GM10266 (cell line): ENCODE measurements around the gene TRIM5.
"Not testable (repeated sequence)": the region's sequence is repeated elsewhere in the genome, so short reads cannot be mapped to it uniquely, and the experiment has no call there.

Experiments used
- DNase-seq: peaks from one replicate; pipeline ENCODE4 v3.0.0; 2012; ENCODE audit errors: extremely low spot score
- CTCF ChIP-seq: IDR thresholded peaks from 2 replicates; pipeline ENCODE4 v1.5.1; 2012; ENCODE audit warnings: mild to moderate bottlenecking, low read depth; ENCODE audit not compliant: control insufficient read depth, insufficient read depth; ENCODE audit errors: missing control alignments

Gene TRIM5

GRCh38 chr11:5684646-5685362 lies at the start of gene TRIM5:
TSS of gene TRIM5 (minus strand) at chr11:5685074. CDS start at chr11:5680177, 4,897 bp downstream.
- TF ChIP-seq CTCF = peak; percentile 81
- DNase-seq = peak; percentile 89

DNA sequence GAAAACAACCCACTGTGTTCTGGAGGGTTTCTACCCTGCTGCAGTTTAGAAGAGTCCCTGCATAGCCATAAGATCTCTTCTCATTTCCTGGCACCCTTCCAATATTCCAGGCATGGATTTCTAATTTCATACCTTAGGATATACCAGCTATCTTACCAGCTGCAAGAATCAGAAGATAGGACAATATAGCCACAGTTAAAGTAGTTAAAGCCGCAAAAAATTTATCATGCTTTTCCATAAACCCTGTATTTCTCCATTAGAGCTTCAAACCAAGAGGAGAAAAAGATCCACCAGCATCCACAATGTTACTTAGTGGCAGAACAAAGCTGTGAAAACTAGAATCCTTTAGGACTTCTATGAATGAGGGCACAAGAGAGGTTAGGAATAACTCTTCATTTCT lies 42.8 kb upstream of the TRIM5 start:
- no peak for TF ChIP-seq CTCF
- DNase-seq = no peak

DNA sequence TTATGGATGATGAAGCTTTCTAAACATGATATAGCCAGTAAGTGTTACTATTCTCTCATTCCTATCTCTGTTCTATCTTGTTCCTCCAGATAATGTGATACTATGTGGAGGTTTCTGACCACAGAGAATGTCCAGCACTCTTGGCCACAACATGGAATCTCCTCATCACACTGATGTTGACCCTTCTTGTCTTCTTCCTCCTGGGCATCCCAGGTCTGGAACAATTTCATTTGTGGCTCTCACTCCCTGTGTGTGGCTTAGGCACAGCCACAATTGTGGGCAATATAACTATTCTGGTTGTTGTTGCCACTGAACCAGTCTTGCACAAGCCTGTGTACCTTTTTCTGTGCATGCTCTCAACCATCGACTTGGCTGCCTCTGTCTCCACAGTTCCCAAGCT lies 41.5 kb upstream of the TRIM5 start:
- DNase-seq = no peak
- TF ChIP-seq CTCF = no peak

GRCh38 chr11:5722622-5723021 lies 37.7 kb upstream of the TRIM5 start:
- no peak for DNase-seq
- no peak for TF ChIP-seq CTCF

GRCh38 chr11:5719703-5720495 lies 35.0 kb upstream of the TRIM5 start:
- TF ChIP-seq CTCF = no peak

DNA sequence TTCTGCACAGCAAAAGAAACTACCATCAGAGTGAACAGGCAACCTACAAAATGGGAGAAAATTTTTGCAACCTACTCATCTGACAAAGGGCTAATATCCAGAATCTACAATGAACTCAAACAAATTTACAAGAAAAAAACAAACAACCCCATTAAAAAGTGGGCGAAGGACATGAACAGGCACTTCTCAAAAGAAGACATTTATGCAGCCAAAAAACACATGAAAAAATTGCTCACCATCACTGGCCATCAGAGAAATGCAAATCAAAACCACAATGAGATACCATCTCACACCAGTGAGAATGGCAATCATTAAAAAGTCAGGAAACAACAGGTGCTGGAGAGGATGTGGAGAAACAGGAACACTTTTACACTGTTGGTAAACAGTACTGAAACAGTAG lies 31.6 kb upstream of the TRIM5 start:
- DNase-seq = not testable (repeated sequence)

More at GRCh38 chr11:5719703-5720495, 35.0 kb upstream of the TRIM5 start:
- DNase-seq = no peak

GRCh38 chr11:5713695-5714094 lies 28.8 kb upstream of the TRIM5 start:
- DNase-seq = no peak
- no peak for TF ChIP-seq CTCF

DNA sequence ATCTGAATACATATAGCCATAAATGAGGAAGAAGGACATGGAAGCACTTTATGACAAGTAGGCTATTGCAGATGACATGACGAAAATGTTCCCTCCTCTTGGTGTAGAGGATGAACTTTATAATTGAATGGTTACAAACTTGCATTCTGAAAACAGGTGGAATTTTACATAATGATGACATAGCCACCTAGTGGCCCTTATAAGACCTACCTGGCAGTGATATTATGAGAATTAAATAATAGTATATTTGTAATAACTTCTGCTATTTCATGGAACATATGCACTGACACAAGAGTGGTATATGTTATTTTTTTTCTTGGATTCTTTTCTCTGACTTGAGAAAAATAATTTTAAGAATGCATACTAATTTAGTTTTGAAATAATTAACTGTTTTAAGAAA lies 27.6 kb upstream of the TRIM5 start:
- peak; percentile 39 for TF ChIP-seq CTCF
- peak; percentile 11 for DNase-seq
